Skeletal muscle tissue (tissue), 4 donors: Measurements from ENCODE around the gene SRSF6. TPM values are rescaled to one million over a fixed set of nuclear protein-coding genes. Genes with fewer than 3 reads are reported as not detected.
"Not testable (repeated sequence)": the region's sequence is repeated elsewhere in the genome, so short reads cannot be mapped to it uniquely, and the experiment has no call there.

Source experiments
- H3K27ac ChIP-seq: one replicate; pipeline ENCODE4 v1.7.0; 2013; ENCODE audit warnings: mild to moderate bottlenecking, low read depth, low read length, inconsistent platforms
- H3K27me3 ChIP-seq, 3 donors: one replicate each; pipeline ENCODE4 v1.7.0; 2013; ENCODE audit warnings: low read length in 3 of 3; ENCODE audit not compliant: control insufficient read depth in 3 of 3, insufficient read depth in 3 of 3
- H3K36me3 ChIP-seq, 3 donors: one replicate each; pipeline ENCODE4 v1.7.0; 2013; ENCODE audit warnings: low read length in 3 of 3; ENCODE audit not compliant: control insufficient read depth in 3 of 3, insufficient read depth in 3 of 3
- H3K4me1 ChIP-seq, 3 donors: one replicate each; pipeline ENCODE4 v1.7.0; 2013; ENCODE audit warnings: low read length in 3 of 3, mild to moderate bottlenecking in 3 of 3; ENCODE audit not compliant: control insufficient read depth in 3 of 3, insufficient read depth in 3 of 3
- H3K4me3 ChIP-seq, 3 donors: one replicate each; pipeline ENCODE4 v1.7.0; 2013; ENCODE audit warnings: low read length in 3 of 3
- H3K9ac ChIP-seq, 3 donors: one replicate each; pipeline ENCODE4 v1.7.0; 2013; ENCODE audit warnings: low read length in 3 of 3, mild to moderate bottlenecking in 3 of 3, moderate library complexity in 2 of 3, low read depth in 1 of 3
- H3K9me3 ChIP-seq, 3 donors: one replicate each; pipeline ENCODE4 v1.7.0; 2013; ENCODE audit warnings: low read length in 3 of 3; ENCODE audit not compliant: control insufficient read depth in 3 of 3
- total RNA-seq: library from RNA; depleted of rRNA; stranded (reverse); fragments of >200 nt; gene quantifications from one replicate; pipeline ENCODE4 v1.2.3, GENCODE V29; 2014
- donor health status: Osteomylitis.

Gene SRSF6
- total RNA-seq, 1 donor from 2014 or later: 44.9 TPM

DNA sequence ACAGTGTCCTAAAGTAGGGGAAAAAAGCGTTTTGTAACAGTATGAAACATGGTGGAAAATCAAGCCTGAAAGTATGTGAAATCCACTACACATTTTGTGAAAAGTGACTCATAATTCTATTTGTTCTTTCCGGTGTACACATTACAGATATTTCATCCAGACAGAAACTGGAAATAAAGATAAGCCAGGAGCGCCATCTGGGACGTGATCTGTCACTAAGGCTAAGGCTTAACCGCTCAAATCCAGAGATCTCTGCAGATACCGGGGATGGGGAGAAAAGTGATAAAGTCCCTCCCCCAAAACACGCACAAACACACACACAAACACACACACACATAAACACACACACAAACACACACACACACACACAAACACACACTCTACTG lies 26.6 kb upstream of the SRSF6 start:
- Histone ChIP-seq H3K4me3 (no peak overlapping the region), H3K4me1 (no peaks in the 10 kb centered on the region), H3K27me3 (peaks cover 0 to 3% (median 0%) of the 10 kb centered on the region in 3 donors)

DNA sequence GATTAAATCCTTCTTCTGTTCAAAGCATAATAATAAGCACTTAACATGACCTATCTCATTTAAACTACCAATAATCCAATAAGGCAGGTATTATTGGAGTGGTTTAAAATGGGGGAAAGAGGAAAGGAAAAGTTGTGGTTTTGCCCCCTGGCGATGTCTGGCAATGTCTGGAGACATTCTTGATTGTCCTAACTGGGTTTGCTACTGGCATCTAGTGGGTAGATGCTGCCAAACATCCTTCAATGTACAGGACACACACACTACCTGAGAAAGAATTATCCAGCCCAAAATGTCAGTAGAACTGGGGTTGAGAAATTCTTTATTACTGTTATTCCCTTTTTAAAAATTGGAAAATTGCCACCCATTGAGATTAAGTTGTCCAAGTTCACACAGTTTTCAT lies 25.2 kb upstream of the SRSF6 start:
- Histone ChIP-seq H3K27ac (no peak overlapping the region), H3K27me3 (no peaks in the 10 kb centered on the region), H3K4me1 (no peaks in the 10 kb centered on the region), H3K36me3 (no peaks in the 10 kb centered on the region), H3K9me3 (no peaks in the 10 kb centered on the region), H3K4me3 (no peak overlapping the region), H3K9ac (no peak overlapping the region)

More for the DNA sequence above, 26.6 kb upstream of the SRSF6 start:
- Histone ChIP-seq H3K27ac (no peak overlapping the region), H3K9ac (no peak overlapping the region), H3K9me3 (no peaks in the 10 kb centered on the region), H3K36me3 (no peaks in the 10 kb centered on the region)

- Histone ChIP-seq H3K27ac (no peak overlapping the region), H3K4me3 (no peak overlapping the region), H3K9ac (no peak overlapping the region), H3K27me3 (peaks cover 0 to 6% (median 0%) of the 10 kb centered on the region in 3 donors), H3K4me1 (no peaks in the 10 kb centered on the region), H3K9me3 (no peaks in the 10 kb centered on the region), H3K36me3 (no peaks in the 10 kb centered on the region)
Observed at GRCh38 chr20:43433250-43433854, 24.3 kb upstream of the SRSF6 start.

GRCh38 chr20:43434565-43434964 lies 23.1 kb upstream of the SRSF6 start:
- no peaks in the 10 kb centered on the region for H3K9me3 ChIP-seq
- no peak overlapping the region for H3K27ac ChIP-seq
- H3K4me1 ChIP-seq: no peaks in the 10 kb centered on the region
- H3K36me3 ChIP-seq: no peaks in the 10 kb centered on the region
- H3K4me3 ChIP-seq: no peak overlapping the region
- no peak overlapping the region for H3K9ac ChIP-seq
- H3K27me3 ChIP-seq: peaks cover 0 to 6% (median 0%) of the 10 kb centered on the region in 3 donors

GRCh38 chr20:43438578-43439316 lies 18.9 kb upstream of the SRSF6 start:
- Histone ChIP-seq H3K4me3 (no peak overlapping the region), H3K9ac (no peak overlapping the region), H3K27ac (no peak overlapping the region), H3K36me3 (no peaks in the 10 kb centered on the region), H3K9me3 (no peaks in the 10 kb centered on the region), H3K4me1 (no peaks in the 10 kb centered on the region), H3K27me3 (peaks cover 0 to 12% (median 6%) of the 10 kb centered on the region in 3 donors)

- Histone ChIP-seq H3K27me3 (peaks cover 0 to 19% (median 12%) of the 10 kb centered on the region in 3 donors), H3K9me3 (no peaks in the 10 kb centered on the region)
Observed at GRCh38 chr20:43440531-43440930, 17.2 kb upstream of the SRSF6 start.

GRCh38 chr20:43442282-43442880 lies 15.3 kb upstream of the SRSF6 start:
- H3K9ac ChIP-seq: no peak overlapping the region
- no peaks in the 10 kb centered on the region for H3K36me3 ChIP-seq
- H3K27me3 ChIP-seq: peaks cover 0 to 19% (median 16%) of the 10 kb centered on the region in 3 donors

More at GRCh38 chr20:43440531-43440930, 17.2 kb upstream of the SRSF6 start:
- H3K27ac ChIP-seq: no peak overlapping the region
- H3K9ac ChIP-seq: no peak overlapping the region
- no peaks in the 10 kb centered on the region for H3K36me3 ChIP-seq
- H3K4me1 ChIP-seq: no peaks in the 10 kb centered on the region
- H3K4me3 ChIP-seq: no peak overlapping the region

DNA sequence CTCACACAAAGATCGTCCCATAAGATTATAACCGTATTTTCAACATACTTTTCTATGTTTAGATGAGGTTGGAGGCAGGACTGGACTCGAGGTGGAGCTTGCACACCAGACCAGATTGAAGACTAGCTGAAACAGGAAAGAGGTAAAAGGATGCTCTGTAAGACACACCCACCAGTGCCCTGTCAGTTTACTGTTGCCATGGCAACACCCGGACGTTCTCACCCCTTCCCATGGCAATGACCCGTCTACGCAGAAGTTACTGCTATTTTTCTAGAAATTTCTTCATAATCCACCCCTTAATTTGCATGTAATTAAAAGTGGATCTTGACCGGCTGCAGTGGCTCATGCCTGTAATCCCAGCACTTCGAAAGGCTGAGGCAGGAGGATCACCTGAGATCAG lies 13.6 kb upstream of the SRSF6 start:
- Histone ChIP-seq H3K4me3 (no peak overlapping the region), H3K9me3 (no peaks in the 10 kb centered on the region), H3K27me3 (peaks cover 0 to 18% (median 13%) of the 10 kb centered on the region in 3 donors), H3K36me3 (no peaks in the 10 kb centered on the region), H3K9ac (no peak overlapping the region), H3K4me1 (peaks cover 0 to 2% (median 2%) of the 10 kb centered on the region in 3 donors), H3K27ac (no peak overlapping the region)

More at GRCh38 chr20:43442282-43442880, 15.3 kb upstream of the SRSF6 start:
- H3K9me3 ChIP-seq: no peaks in the 10 kb centered on the region
- no peak overlapping the region for H3K27ac ChIP-seq
- H3K4me1 ChIP-seq: no peaks in the 10 kb centered on the region
- H3K4me3 ChIP-seq: no peak overlapping the region

DNA sequence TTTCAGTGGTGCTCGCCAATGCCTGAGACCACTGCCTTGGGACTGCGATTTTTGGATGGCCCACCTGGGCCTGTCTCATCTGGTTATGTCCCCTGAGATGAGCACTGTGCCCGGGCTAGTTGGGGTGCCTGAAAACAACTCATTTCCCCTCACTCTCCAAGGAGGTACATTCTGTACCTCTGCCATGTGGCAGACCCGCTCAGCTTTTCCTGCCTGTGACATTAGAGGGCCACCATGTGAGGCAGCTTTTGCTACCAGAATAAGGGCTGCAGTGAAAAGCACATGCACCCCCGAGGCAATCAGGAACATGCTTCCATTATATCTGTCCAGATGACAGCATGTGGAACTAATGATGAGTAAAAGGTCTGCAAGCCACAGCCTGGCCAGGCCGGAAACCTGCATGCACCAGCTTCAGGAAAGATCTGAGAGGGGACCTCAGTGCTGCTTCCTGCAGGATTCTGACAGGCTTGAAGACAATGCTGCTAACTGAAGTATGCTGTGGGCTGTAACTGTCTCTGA lies 11.3 kb upstream of the SRSF6 start:
- Histone ChIP-seq H3K36me3 (no peaks in the 10 kb centered on the region), H3K27me3 (peaks cover 0 to 18% (median 13%) of the 10 kb centered on the region in 3 donors), H3K9me3 (no peaks in the 10 kb centered on the region), H3K4me1 (peaks cover 0 to 2% (median 2%) of the 10 kb centered on the region in 3 donors), H3K4me3 (no peak overlapping the region), H3K27ac (no peak overlapping the region), H3K9ac (no peak overlapping the region)

DNA sequence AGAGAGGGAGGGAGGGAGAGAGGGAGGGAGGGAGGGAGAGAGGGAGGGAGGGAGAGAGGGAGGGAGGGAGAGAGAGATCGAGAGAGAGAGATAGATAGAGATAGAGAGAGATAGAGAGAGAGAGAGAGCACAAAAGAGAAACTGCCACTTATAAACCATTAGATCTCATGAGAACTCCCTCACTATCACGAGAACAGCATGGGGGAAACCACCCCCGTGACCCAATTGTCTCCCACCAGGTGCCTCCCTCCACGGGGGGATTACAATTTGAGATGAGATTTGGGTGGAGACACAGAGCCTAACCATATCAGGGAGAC lies 9.3 kb upstream of the SRSF6 start:
- H3K27me3 ChIP-seq: peaks cover 4 to 15% (median 6%) of the 10 kb centered on the region in 3 donors
- not testable (repeated sequence) for H3K9ac ChIP-seq, H3K4me1 ChIP-seq

More for the DNA sequence above, 9.3 kb upstream of the SRSF6 start:
- H3K27ac ChIP-seq, H3K36me3 ChIP-seq, H3K9me3 ChIP-seq, H3K4me3 ChIP-seq: not testable (repeated sequence)
